ENCODE data around the gene MSI2.
A peak's percentile ranks its signal among the peaks of the same experiment; 100 is the strongest.

MSI2 gene

DNA sequence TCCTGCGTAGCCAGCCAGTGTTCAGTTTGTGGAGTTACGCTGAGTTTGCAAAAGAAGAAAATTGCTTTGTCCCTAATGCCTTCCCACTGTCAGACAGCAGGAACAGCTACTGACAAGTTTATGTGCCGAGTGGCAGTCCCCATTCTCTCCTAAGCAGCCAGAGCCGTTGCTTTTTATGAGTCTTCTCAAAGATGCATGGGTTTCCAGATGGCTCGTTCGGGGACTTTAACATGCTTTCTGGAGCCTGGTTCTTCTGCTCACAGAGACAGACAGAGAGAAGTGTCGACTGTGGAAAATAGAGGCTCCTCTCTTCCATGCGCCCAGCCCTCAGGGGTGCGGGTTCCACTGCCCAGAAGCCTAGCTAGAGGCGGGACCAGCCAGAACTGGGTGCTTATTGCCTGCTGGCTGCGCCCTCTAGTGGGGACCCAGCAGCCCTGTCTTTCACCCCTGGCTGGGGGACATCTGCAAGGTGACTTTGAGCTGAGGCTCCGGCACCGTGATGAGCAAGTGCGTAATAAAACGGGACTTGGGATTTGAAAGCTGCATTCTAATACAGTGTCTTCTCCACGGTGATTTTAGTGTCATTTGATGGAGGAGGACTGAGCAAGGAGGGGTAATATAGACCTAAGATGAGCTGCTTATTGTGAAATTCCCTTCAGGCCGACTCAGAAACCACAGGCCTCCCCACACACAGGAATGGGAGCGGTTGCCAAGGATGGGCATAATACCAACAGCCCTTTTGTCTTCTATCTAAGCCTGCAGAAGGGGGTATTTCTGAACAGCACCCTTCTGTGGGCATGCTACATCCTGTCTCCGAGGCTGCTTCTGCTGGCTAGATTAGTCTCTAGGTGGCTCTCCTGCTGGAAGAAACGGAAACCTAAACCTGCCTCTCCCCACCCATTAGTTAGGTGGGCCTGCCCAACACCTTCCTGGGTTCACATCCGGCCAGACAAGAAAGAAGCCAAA lies 415.6 kb downstream of the MSI2 start:
- Histone ChIP-seq H3K4me2 (ENCODE audit: low read depth, low read length, poor library complexity, severe bottlenecking) (no peak overlapping the region), H3K4me3 (ENCODE audit: low read length, poor library complexity, severe bottlenecking) (no peak overlapping the region), H2AFZ (ENCODE audit: low read length) (no peak overlapping the region), H3K27me3 (ENCODE audit: insufficient read depth, low read length, poor library complexity, severe bottlenecking) (no peaks in the 10 kb centered on the region), H4K20me1 (ENCODE audit: insufficient read depth, low read length, poor library complexity, severe bottlenecking) (no peaks in the 10 kb centered on the region), H3K79me2 (ENCODE audit: insufficient read depth, low read length) (no peaks in the 10 kb centered on the region), H3K36me3 (ENCODE audit: insufficient read depth, low read length) (peaks cover 84% of the 10 kb centered on the region), H3K9me2 (replicated peaks; ENCODE audit: low read depth, low read length) (no peaks in the 10 kb centered on the region), H3K4me1 (ENCODE audit: insufficient read depth, low read length, poor library complexity, severe bottlenecking) (no peaks in the 10 kb centered on the region), H3F3A (ENCODE audit: low read depth) (no peaks in the 10 kb centered on the region), H3K9ac (ENCODE audit: low read depth, low read length, poor library complexity, severe bottlenecking) (no peak overlapping the region), H3K9me3 (ENCODE audit: insufficient read depth, low read depth, low read length) (no peaks in the 10 kb centered on the region)
- TF ChIP-seq, protein P1, sequence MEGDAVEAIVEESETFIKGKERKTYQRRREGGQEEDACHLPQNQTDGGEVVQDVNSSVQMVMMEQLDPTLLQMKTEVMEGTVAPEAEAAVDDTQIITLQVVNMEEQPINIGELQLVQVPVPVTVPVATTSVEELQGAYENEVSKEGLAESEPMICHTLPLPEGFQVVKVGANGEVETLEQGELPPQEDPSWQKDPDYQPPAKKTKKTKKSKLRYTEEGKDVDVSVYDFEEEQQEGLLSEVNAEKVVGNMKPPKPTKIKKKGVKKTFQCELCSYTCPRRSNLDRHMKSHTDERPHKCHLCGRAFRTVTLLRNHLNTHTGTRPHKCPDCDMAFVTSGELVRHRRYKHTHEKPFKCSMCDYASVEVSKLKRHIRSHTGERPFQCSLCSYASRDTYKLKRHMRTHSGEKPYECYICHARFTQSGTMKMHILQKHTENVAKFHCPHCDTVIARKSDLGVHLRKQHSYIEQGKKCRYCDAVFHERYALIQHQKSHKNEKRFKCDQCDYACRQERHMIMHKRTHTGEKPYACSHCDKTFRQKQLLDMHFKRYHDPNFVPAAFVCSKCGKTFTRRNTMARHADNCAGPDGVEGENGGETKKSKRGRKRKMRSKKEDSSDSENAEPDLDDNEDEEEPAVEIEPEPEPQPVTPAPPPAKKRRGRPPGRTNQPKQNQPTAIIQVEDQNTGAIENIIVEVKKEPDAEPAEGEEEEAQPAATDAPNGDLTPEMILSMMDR (conservative IDR thresholded peaks at IDR 0.05; ENCODE audit: low read length) = peak; percentile 97
- no peak for TF ChIP-seq EZH2phosphoT487 (IDR thresholded peaks at IDR 0.05; ENCODE audit: borderline replicate concordance)

DNA sequence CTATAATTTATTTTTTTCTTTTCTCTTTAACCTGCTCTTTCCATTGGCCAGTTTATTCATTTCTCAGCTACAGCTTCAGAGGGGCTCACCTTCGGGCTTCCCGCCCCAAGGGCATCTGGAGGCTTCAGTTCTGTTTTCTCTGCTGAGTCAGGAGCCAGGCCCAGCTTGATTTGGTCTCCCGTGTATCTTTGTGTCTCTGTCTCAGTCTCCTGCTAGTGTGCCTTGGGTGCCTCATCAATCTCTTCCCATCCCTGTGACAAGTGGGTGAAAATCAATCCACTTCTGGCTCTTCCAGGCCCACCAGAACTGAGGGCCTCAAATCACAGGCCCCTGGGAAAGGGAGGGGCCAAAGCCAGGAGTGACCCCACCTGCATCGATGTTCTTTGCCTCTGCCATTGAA lies 416.6 kb downstream of the MSI2 start:
- H3K4me1 ChIP-seq (ENCODE audit: insufficient read depth, low read length, poor library complexity, severe bottlenecking) = no peaks in the 10 kb centered on the region
- no peaks in the 10 kb centered on the region for H3K9me2 ChIP-seq (replicated peaks; ENCODE audit: low read depth, low read length)
- no peaks in the 10 kb centered on the region for H4K20me1 ChIP-seq (ENCODE audit: insufficient read depth, low read length, poor library complexity, severe bottlenecking)
- H3K27me3 ChIP-seq (ENCODE audit: insufficient read depth, low read length, poor library complexity, severe bottlenecking) = no peaks in the 10 kb centered on the region
- H3K79me2 ChIP-seq (ENCODE audit: insufficient read depth, low read length) = no peaks in the 10 kb centered on the region
- H3K4me2 ChIP-seq (ENCODE audit: low read depth, low read length, poor library complexity, severe bottlenecking) = no peak overlapping the region
- no peak overlapping the region for H3K9ac ChIP-seq (ENCODE audit: low read depth, low read length, poor library complexity, severe bottlenecking)
- no peak overlapping the region for H3K4me3 ChIP-seq (ENCODE audit: low read length, poor library complexity, severe bottlenecking)
- H3F3A ChIP-seq (ENCODE audit: low read depth) = no peaks in the 10 kb centered on the region
- H2AFZ ChIP-seq (ENCODE audit: low read length) = no peak overlapping the region
- no peak for TF ChIP-seq EZH2phosphoT487 (IDR thresholded peaks at IDR 0.05; ENCODE audit: borderline replicate concordance)
- TF ChIP-seq, protein P1 (conservative IDR thresholded peaks at IDR 0.05; ENCODE audit: low read length) = no peak
- H3K9me3 ChIP-seq (ENCODE audit: insufficient read depth, low read depth, low read length) = no peaks in the 10 kb centered on the region
- H3K36me3 ChIP-seq (ENCODE audit: insufficient read depth, low read length) = peaks cover 87% of the 10 kb centered on the region

DNA sequence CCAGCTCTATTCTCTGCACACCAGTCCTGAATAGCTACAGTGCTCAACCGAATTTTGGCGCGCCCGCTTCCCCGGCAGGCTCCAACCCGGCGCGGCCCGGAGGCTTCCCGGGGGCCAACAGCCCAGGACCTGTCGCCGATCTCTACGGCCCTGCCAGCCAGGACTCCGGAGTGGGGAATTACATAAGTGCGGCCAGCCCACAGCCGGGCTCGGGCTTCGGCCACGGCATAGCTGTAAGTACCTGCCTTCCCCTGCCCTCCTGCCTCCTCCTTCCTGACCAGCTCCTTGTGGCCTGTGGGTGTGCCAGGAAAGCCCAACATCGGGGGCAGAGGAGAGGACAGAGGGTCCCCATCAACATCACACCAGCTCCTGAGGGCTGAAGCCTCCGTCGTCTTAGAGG lies 418.6 kb downstream of the MSI2 start:
- H3F3A ChIP-seq (ENCODE audit: low read depth) = no peaks in the 10 kb centered on the region; the same call in 1 of the 2 replicates

More for the DNA sequence above, 418.6 kb downstream of the MSI2 start:
- no peak overlapping the region for H2AFZ ChIP-seq (ENCODE audit: low read length)
- no peak overlapping the region for H3K4me3 ChIP-seq (ENCODE audit: low read length, poor library complexity, severe bottlenecking)
- H3K9me2 ChIP-seq (replicated peaks; ENCODE audit: low read depth, low read length) = no peaks in the 10 kb centered on the region
- H3K36me3 ChIP-seq (ENCODE audit: insufficient read depth, low read length) = peaks cover 81% of the 10 kb centered on the region
- H3K4me2 ChIP-seq (ENCODE audit: low read depth, low read length, poor library complexity, severe bottlenecking) = no peak overlapping the region
- H4K20me1 ChIP-seq (ENCODE audit: insufficient read depth, low read length, poor library complexity, severe bottlenecking) = no peaks in the 10 kb centered on the region
- TF ChIP-seq EZH2phosphoT487 (IDR thresholded peaks at IDR 0.05; ENCODE audit: borderline replicate concordance) = no peak
- TF ChIP-seq, protein P1 (conservative IDR thresholded peaks at IDR 0.05; ENCODE audit: low read length) = no peak
- H3K27me3 ChIP-seq (ENCODE audit: insufficient read depth, low read length, poor library complexity, severe bottlenecking) = no peaks in the 10 kb centered on the region
- H3K9ac ChIP-seq (ENCODE audit: low read depth, low read length, poor library complexity, severe bottlenecking) = no peak overlapping the region
- no peaks in the 10 kb centered on the region for H3K4me1 ChIP-seq (ENCODE audit: insufficient read depth, low read length, poor library complexity, severe bottlenecking)
- no peaks in the 10 kb centered on the region for H3K79me2 ChIP-seq (ENCODE audit: insufficient read depth, low read length)
- H3K9me3 ChIP-seq (ENCODE audit: insufficient read depth, low read depth, low read length) = no peaks in the 10 kb centered on the region
